Measurements from ENCODE around the gene FCER2. TPM values are rescaled to one million over a fixed set of nuclear protein-coding genes. Genes with fewer than 3 reads are reported as not detected.

FCER2 gene
- total RNA-seq, 2 experiments from 2014 or later = 3.3 to 4.6 TPM

DNA sequence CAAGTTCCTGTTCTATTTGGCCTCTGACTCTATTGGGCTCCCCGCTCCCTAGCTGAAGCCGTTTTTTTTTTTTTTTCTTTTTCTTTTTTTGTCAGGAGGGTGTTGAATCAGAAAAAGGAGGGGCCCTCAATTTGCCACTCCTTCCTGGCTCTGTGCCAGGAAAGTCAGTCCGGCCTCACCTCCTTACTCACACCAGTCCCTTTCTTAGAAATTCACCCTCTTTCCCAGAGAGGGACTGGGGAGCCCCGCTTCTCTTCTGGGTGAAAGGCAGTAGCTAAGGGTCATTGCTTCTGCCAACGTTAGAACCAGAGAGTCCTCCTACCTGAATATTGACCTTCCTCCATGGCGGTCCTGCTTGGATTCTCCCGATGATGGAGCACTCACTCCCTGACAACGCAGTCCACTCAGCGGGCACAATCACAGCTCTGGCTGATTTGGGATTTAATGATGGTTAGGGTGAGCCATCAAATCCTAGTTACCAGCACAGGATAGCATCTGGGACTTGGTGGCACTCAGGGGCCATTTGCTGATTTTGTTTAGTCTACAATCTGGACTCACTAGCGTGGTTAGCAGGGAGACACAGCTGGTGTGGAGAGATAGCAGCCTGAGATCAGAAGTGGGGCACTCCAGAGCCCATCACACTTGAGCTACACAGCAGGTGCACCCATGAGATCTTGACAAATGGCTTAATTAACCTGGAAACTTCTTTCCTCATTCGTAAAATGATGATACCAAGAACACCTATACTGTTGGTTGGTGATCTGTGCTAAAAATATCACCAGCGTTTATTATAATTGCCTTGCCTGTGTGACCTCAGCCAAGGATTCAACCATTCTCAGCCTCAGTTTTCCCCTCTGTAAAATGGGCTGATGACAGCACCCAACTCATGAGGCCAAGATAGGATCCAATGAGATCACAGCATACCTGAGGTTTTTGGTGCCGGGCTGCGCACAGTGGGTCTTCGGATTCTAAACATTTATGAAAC lies 2.2 kb downstream of the FCER2 start:
- Histone ChIP-seq H3K36me3 (ENCODE audit: insufficient read depth, low read length) (no peaks in the 10 kb centered on the region), H3K79me2 (ENCODE audit: insufficient read depth, low read depth, low read length) (no peaks in the 10 kb centered on the region), H3K27ac (ENCODE audit: low read depth, low read length, poor library complexity, severe bottlenecking) (no peak overlapping the region), H3K9me2 (ENCODE audit: insufficient read depth, low read length) (no peaks in the 10 kb centered on the region), H3K9me3 (ENCODE audit: low read length) (no peaks in the 10 kb centered on the region), H4K20me1 (ENCODE audit: insufficient read depth, low read length) (no peaks in the 10 kb centered on the region), H2AFZ (ENCODE audit: low read length) (no peak overlapping the region), H3K4me3 (ENCODE audit: low read depth, low read length, poor library complexity, severe bottlenecking) (no peak overlapping the region), H3K4me1 (ENCODE audit: insufficient read depth, low read length, poor library complexity, severe bottlenecking) (peaks cover 57% of the 10 kb centered on the region), H3K4me2 (ENCODE audit: low read length) (peak overlapping the region; percentile 22)
- BruUV-seq (replicated peaks) = no TSS peak
- DNase-seq (ENCODE audit: low spot score) = peak; percentile 50
- CTCF ChIA-PET (ENCODE audit: unreplicated experiment) = interaction anchor here (1.4 kb wide), 1 partner anchor 19 kb away, joined by 4 read pairs; the partner anchor contains the start of gene TRAPPC5
- TF ChIP-seq, protein P1, sequence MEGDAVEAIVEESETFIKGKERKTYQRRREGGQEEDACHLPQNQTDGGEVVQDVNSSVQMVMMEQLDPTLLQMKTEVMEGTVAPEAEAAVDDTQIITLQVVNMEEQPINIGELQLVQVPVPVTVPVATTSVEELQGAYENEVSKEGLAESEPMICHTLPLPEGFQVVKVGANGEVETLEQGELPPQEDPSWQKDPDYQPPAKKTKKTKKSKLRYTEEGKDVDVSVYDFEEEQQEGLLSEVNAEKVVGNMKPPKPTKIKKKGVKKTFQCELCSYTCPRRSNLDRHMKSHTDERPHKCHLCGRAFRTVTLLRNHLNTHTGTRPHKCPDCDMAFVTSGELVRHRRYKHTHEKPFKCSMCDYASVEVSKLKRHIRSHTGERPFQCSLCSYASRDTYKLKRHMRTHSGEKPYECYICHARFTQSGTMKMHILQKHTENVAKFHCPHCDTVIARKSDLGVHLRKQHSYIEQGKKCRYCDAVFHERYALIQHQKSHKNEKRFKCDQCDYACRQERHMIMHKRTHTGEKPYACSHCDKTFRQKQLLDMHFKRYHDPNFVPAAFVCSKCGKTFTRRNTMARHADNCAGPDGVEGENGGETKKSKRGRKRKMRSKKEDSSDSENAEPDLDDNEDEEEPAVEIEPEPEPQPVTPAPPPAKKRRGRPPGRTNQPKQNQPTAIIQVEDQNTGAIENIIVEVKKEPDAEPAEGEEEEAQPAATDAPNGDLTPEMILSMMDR (conservative IDR thresholded peaks at IDR 0.05; ENCODE audit: low read length) = no peak
- TF ChIP-seq EZH2phosphoT487 (IDR thresholded peaks at IDR 0.05; ENCODE audit: borderline replicate concordance, low read depth, low read length) = no peak
- POLR2A ChIA-PET = interaction anchor here (0.7 to 1.1 kb wide), 2 partner anchors 7 to 25 kb away, joined by 3 read pairs; no protein-coding TSS in a partner anchor
- intact Hi-C loops (cut with micrococcal nuclease; ENCODE audit: unreplicated experiment) = no loop called here

DNA sequence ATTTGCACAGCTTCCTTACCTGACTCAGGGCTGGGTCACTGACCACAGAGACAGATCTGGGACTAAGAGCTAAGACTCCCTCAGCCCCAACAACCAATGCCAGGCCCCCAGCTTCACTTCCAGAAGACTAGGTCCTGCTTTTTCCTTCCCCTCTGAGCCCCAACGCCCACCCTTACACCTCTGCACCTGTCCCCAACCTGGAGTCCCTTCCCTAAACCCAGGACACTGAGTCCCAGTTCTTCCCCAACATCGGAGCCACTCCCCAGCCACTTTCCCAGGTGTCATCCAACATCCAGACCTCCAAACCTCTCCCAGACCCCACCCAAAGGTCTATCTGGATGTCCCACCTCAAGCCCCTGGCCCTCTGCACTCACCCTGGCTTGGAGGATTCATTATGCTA lies 2.9 kb downstream of the FCER2 start:
- Histone ChIP-seq H3K27ac (ENCODE audit: low read depth, low read length, poor library complexity, severe bottlenecking) (no peak overlapping the region), H3K4me1 (ENCODE audit: insufficient read depth, low read length, poor library complexity, severe bottlenecking) (peaks cover 58% of the 10 kb centered on the region), H3K4me2 (ENCODE audit: low read length) (0 out of 2 replicates have a peak overlapping the region, but pooled peaks have one; percentile 22), H3K9me2 (ENCODE audit: insufficient read depth, low read length) (no peaks in the 10 kb centered on the region), H3K79me2 (ENCODE audit: insufficient read depth, low read depth, low read length) (no peaks in the 10 kb centered on the region), H3K4me3 (ENCODE audit: low read depth, low read length, poor library complexity, severe bottlenecking) (no peak overlapping the region), H3K36me3 (ENCODE audit: insufficient read depth, low read length) (no peaks in the 10 kb centered on the region), H3K9me3 (ENCODE audit: low read length) (no peaks in the 10 kb centered on the region), H4K20me1 (ENCODE audit: insufficient read depth, low read length) (no peaks in the 10 kb centered on the region), H2AFZ (ENCODE audit: low read length) (no peak overlapping the region)
- ChIA-PET CTCF (ENCODE audit: unreplicated experiment) (interaction anchor here (1.4 kb wide), 1 partner anchor 18 kb away, joined by 4 read pairs; the partner anchor contains the start of gene TRAPPC5), POLR2A (interaction anchor here (0.7 to 1.1 kb wide), 3 partner anchors 8 to 26 kb away, joined by 3 to 4 read pairs (median 3); partner anchors contain the start of gene TRAPPC5)
- no TSS peak for BruUV-seq (replicated peaks)
- intact Hi-C loops (cut with micrococcal nuclease; ENCODE audit: unreplicated experiment) = no loop called here
- DNase-seq (ENCODE audit: low spot score) = no peak
- TF ChIP-seq, protein P1 (conservative IDR thresholded peaks at IDR 0.05; ENCODE audit: low read length) = no peak
- TF ChIP-seq EZH2phosphoT487 (IDR thresholded peaks at IDR 0.05; ENCODE audit: borderline replicate concordance, low read depth, low read length) = no peak

All from OCI-LY7 (cell line).